KG1 (cell line): ENCODE results near the gene KLF8.
A peak's percentile ranks its signal among the peaks of the same experiment; 100 is the strongest.
"Not testable (repeated sequence)": the region's sequence is repeated elsewhere in the genome, so short reads cannot be mapped to it uniquely, and the experiment has no call there.

Experiments used
- DNase-seq: peaks from one replicate; lab custom pipeline; 2025; lab: John Stamatoyannopoulos, UW

KLF8 gene

GRCh38 chrX:56232221-56233082, at the start of gene KLF8:
KLF8 (plus strand) TSS chrX:56232356; CDS start chrX:56233335, 979 bp downstream.
- no peak for DNase-seq

- not testable (repeated sequence) for DNase-seq
Observed at GRCh38 chrX:56206945-56207344, 25.2 kb upstream of the KLF8 start.

GRCh38 chrX:56211701-56212100, 20.5 kb upstream of the KLF8 start:
- DNase-seq, result no peak

- no peak for DNase-seq
Observed at GRCh38 chrX:56216332-56216731, 15.8 kb upstream of the KLF8 start.

GRCh38 chrX:56219700-56220099, 12.5 kb upstream of the KLF8 start:
- DNase-seq, result no peak

GRCh38 chrX:56221101-56221500, 11.1 kb upstream of the KLF8 start:
- DNase-seq, result no peak

GRCh38 chrX:56222473-56223000, 9.6 kb upstream of the KLF8 start:
- DNase-seq, result no peak

- no peak for DNase-seq
Observed at GRCh38 chrX:56226980-56227379, 5.2 kb upstream of the KLF8 start.

GRCh38 chrX:56228914-56229313, 3.2 kb upstream of the KLF8 start:
- DNase-seq, result no peak

- DNase-seq, result no peak
Observed at GRCh38 chrX:56231537-56232090, 542 bp upstream of the KLF8 start.

- no peak for DNase-seq
Observed at GRCh38 chrX:56233100-56233499, 944 bp downstream of the KLF8 start.

GRCh38 chrX:56233682-56234081, 1.5 kb downstream of the KLF8 start:
- no peak for DNase-seq

- DNase-seq, result peak; percentile 7
Observed at GRCh38 chrX:56248492-56248891, 16.3 kb downstream of the KLF8 start.

- no peak for DNase-seq
Observed at GRCh38 chrX:56253832-56254703, 21.9 kb downstream of the KLF8 start.

- no peak for DNase-seq
Observed at GRCh38 chrX:56268888-56269287, 36.7 kb downstream of the KLF8 start.

GRCh38 chrX:56278692-56279091, 46.5 kb downstream of the KLF8 start:
- DNase-seq, result no peak

- no peak for DNase-seq
Observed at GRCh38 chrX:56279863-56280262, 47.7 kb downstream of the KLF8 start.

- DNase-seq, result no peak
Observed at GRCh38 chrX:56281789-56282188, 49.6 kb downstream of the KLF8 start.

- no peak for DNase-seq
Observed at GRCh38 chrX:56284269-56284668, 52.1 kb downstream of the KLF8 start.

- DNase-seq, result no peak
Observed at GRCh38 chrX:56288608-56289007, 56.5 kb downstream of the KLF8 start.

GRCh38 chrX:56289449-56289848, 57.3 kb downstream of the KLF8 start:
- DNase-seq, result no peak

GRCh38 chrX:56308726-56309125, 76.6 kb downstream of the KLF8 start:
- DNase-seq, result no peak
